Smooth muscle cell (in vitro differentiated cells): ENCODE data around the gene ZNF738. TPM values are rescaled to one million over a fixed set of nuclear protein-coding genes. Genes with fewer than 3 reads are reported as not detected.
A peak's percentile ranks its signal among the peaks of the same experiment; 100 is the strongest.

Experiments used
- DNase-seq: peaks from one replicate; lab custom pipeline; 2025; ENCODE audit not compliant: unreplicated experiment; lab: John Stamatoyannopoulos, UW
- H2AFZ ChIP-seq: fragments of 200-600 bp; sonication (generic); 2 replicates; pipeline ENCODE4 v1.6.0; 2016; ENCODE audit warnings: antibody characterized with exemption, low read depth, mild to moderate bottlenecking
- H3F3A ChIP-seq: fragments of 200-600 bp; sonication (generic); 2 replicates; pipeline ENCODE4 v1.6.0; 2017; ENCODE audit warnings: antibody characterized with exemption, low read depth
- H3K27ac ChIP-seq: fragments of 200-600 bp; sonication (generic); 2 replicates; pipeline ENCODE4 v1.5.1; 2016; ENCODE audit warnings: low read depth, mild to moderate bottlenecking
- H3K27me3 ChIP-seq: fragments of 200-600 bp; sonication (generic); 2 replicates; pipeline ENCODE4 v1.6.1; 2016; ENCODE audit warnings: low read depth, mild to moderate bottlenecking
- H3K36me3 ChIP-seq: fragments of 200-600 bp; sonication (generic); 2 replicates; pipeline ENCODE4 v1.5.1; 2016; ENCODE audit warnings: low read depth
- H3K4me1 ChIP-seq: fragments of 200-600 bp; sonication (generic); 2 replicates; pipeline ENCODE4 v1.5.1; 2016; ENCODE audit warnings: low read depth
- H3K4me2 ChIP-seq: fragments of 200-600 bp; sonication (generic); 2 replicates; pipeline ENCODE4 v1.6.0; 2016; ENCODE audit warnings: mild to moderate bottlenecking
- H3K4me3 ChIP-seq: fragments of 200-600 bp; sonication (generic); 2 replicates; pipeline ENCODE4 v1.5.1; 2016; ENCODE audit warnings: mild to moderate bottlenecking
- H3K79me2 ChIP-seq: fragments of 200-600 bp; sonication (generic); 2 replicates; pipeline ENCODE4 v1.6.0; 2016; ENCODE audit warnings: low read depth, mild to moderate bottlenecking
- H3K9ac ChIP-seq: fragments of 200-600 bp; sonication (generic); 2 replicates; pipeline ENCODE4 v1.6.0; 2016; ENCODE audit warnings: low read depth
- H3K9me3 ChIP-seq: fragments of 200-600 bp; sonication (generic); replicated peaks from 2 replicates; pipeline ENCODE4 v1.5.1; 2016; ENCODE audit warnings: low read depth
- H4K20me1 ChIP-seq: fragments of 200-600 bp; sonication (generic); 2 replicates; pipeline ENCODE4 v1.6.0; 2016; ENCODE audit warnings: low read depth
- CTCF ChIP-seq: fragments of 200-600 bp; sonication (generic); IDR thresholded peaks from 2 replicates; pipeline ENCODE4 v1.5.1; 2017; ENCODE audit warnings: borderline replicate concordance, mild to moderate bottlenecking, antibody characterized with exemption; ENCODE audit not compliant: insufficient read depth, poor library complexity, severe bottlenecking
- WGBS: methylation state at CpG from one replicate; pipeline ENCODE4 v1.1.7; 2016; ENCODE audit warnings: low lambda C conversion rate; 5-methylcytosine and 5-hydroxymethylcytosine counted together
- polyA plus RNA-seq: library from polyadenylated mRNA; unstranded; fragments of >200 nt; fragmentation: Nextera tagmentation; extraction: Ambion mirVana; gene quantifications from 2 replicates; pipeline ENCODE4 v1.2.1, GENCODE V29; 2016
- total RNA-seq: library from RNA; depleted of rRNA; stranded (reverse); fragments of >200 nt; gene quantifications from 2 replicates; pipeline ENCODE4 v1.2.3, GENCODE V29; 2014

The ZNF738 gene
- total and polyA plus RNA-seq, 2 experiments from 2014 or later: 8.5 to 11.0 TPM

- no peak for TF ChIP-seq CTCF
- Histone ChIP-seq H2AFZ (peak within 1 kb of the TSS; percentile 95), H3K27ac (peak within 1 kb of the TSS; percentile 72), H3K4me3 (peak within 1 kb of the TSS; percentile 92), H3K36me3 (peaks cover 7% of the 10 kb centered on the region), H3K4me2 (peak within 1 kb of the TSS; percentile 93), H4K20me1 (no peaks in the 10 kb centered on the region), H3K9me3 (peaks cover 3% of the 10 kb centered on the region), H3K79me2 (peaks cover 44% of the 10 kb centered on the region), H3F3A (no peaks in the 10 kb centered on the region), H3K9ac (peak within 1 kb of the TSS; percentile 87), H3K4me1 (peaks cover 7% of the 10 kb centered on the region), H3K27me3 (no peaks in the 10 kb centered on the region)
- DNase-seq: peak; percentile 45
- whole genome bisulfite sequencing: under 1% methylated on average over 31 of the region's 31 CpGs
Observed at GRCh38 chr19:21396893-21397572, 38.2 kb downstream of the ZNF738 start, which contains the start of gene ZNF493. TSS of gene ZNF493 (plus strand) at chr19:21397133. CDS start at chr19:21397238, 105 bp downstream.

GRCh38 chr19:21398851-21399250 lies 40.1 kb downstream of the ZNF738 start:
- WGBS: 96% methylated on average over 5 of the region's 5 CpGs
- Histone ChIP-seq H3K79me2 (peaks cover 56% of the 10 kb centered on the region), H3K9me3 (no peaks in the 10 kb centered on the region), H3K9ac (no peak overlapping the region), H3K36me3 (peaks cover 7% of the 10 kb centered on the region), H3K27ac (no peak overlapping the region), H3K4me3 (no peak overlapping the region), H3K4me1 (peaks cover 7% of the 10 kb centered on the region), H3F3A (no peaks in the 10 kb centered on the region), H3K4me2 (no peak overlapping the region), H3K27me3 (no peaks in the 10 kb centered on the region), H2AFZ (no peak overlapping the region), H4K20me1 (peaks cover 3% of the 10 kb centered on the region)
- TF ChIP-seq CTCF: no peak
- DNase-seq: no peak

DNA sequence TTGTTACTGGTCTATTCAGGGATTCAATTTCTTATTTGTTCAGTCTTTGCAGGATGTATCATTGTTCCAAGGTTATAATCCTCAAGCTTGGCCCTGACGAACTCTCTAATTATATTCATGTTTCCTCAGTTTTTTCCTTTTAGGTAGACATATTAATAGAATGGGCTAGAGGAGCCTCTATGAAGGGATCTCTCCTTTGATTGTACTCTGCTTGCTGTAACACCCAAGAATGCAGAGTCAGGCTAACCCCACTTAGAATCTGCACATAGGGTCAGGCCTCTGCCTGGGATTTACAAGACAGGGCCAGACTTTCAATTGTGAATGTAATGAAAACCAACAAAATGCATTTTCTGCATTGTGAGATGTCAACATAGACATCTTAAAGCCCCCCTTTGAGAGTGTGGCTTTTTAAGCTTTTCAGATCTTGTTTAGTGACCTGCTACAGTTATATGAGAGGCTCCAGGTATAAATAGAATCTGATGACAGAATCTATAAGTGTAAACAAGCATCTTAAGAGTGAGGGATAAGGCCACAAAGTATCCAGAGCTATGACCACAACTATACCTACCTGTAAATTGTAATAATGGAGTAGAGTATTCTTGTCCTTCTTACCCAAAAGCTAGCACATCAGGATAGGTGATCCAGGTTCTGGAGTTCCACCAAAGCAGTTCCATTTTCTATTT lies 43.6 kb downstream of the ZNF738 start:
- no peak overlapping the region for H2AFZ ChIP-seq
- peaks cover 5% of the 10 kb centered on the region for H3K9me3 ChIP-seq
- H4K20me1 ChIP-seq: peaks cover 3% of the 10 kb centered on the region
- 96% methylated on average over 1 of the region's 1 CpG for WGBS
- no peak for DNase-seq
- H3K27me3 ChIP-seq: no peaks in the 10 kb centered on the region
- no peaks in the 10 kb centered on the region for H3F3A ChIP-seq
- TF ChIP-seq CTCF: no peak
- H3K36me3 ChIP-seq: peaks cover 33% of the 10 kb centered on the region
- H3K4me2 ChIP-seq: no peak overlapping the region
- no peak overlapping the region for H3K4me3 ChIP-seq
- peaks cover 7% of the 10 kb centered on the region for H3K4me1 ChIP-seq
- no peak overlapping the region for H3K9ac ChIP-seq
- peaks cover 78% of the 10 kb centered on the region for H3K79me2 ChIP-seq
- H3K27ac ChIP-seq: no peak overlapping the region
